ENCODE results near the gene RYR1. TPM values are rescaled to one million over a fixed set of nuclear protein-coding genes. Genes with fewer than 3 reads are reported as not detected.

The RYR1 gene
- total and polyA plus RNA-seq, 2 experiments from 2014 or later, result 0.07 to 0.21 TPM

DNA sequence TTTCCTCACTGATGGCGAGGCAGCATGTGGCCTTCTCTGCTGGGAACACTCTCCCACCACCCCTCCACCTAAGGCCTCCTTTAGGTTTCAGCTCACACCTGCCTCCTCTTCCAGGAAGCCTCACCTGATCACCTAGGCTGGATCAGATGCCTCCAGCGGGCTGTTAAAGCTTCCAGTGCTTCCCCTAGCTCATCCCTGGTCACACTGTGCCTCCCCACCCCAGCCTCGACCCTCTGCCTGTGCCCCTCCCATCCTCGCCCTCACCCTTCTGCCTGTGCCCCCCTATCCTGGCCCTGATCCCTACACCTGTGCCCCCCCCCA lies 150.5 kb downstream of the RYR1 start:
- DNase-seq (ENCODE audit: low spot score), result no peak
- H3K4me2 ChIP-seq, result no peak overlapping the region
- 77% methylated on average over 2 of the region's 4 CpGs for WGBS (ENCODE audit: low lambda C conversion rate, missing lambda C conversion rate)
- no peaks in the 10 kb centered on the region for H3K36me3 ChIP-seq (replicated peaks; ENCODE audit: insufficient read depth, low read depth)
- no peaks in the 10 kb centered on the region for H3K4me1 ChIP-seq (ENCODE audit: insufficient read depth)
- H3K27me3 ChIP-seq, result no peaks in the 10 kb centered on the region
- H3K9me2 ChIP-seq (replicated peaks; ENCODE audit: insufficient read depth), result no peaks in the 10 kb centered on the region
- no peaks in the 10 kb centered on the region for H3K9me3 ChIP-seq (ENCODE audit: low read depth)
- H3K27ac ChIP-seq, result no peak overlapping the region
- no peak for TF ChIP-seq EZH2 (IDR thresholded peaks at IDR 0.05; ENCODE audit: borderline replicate concordance)
- TF ChIP-seq, protein P1, sequence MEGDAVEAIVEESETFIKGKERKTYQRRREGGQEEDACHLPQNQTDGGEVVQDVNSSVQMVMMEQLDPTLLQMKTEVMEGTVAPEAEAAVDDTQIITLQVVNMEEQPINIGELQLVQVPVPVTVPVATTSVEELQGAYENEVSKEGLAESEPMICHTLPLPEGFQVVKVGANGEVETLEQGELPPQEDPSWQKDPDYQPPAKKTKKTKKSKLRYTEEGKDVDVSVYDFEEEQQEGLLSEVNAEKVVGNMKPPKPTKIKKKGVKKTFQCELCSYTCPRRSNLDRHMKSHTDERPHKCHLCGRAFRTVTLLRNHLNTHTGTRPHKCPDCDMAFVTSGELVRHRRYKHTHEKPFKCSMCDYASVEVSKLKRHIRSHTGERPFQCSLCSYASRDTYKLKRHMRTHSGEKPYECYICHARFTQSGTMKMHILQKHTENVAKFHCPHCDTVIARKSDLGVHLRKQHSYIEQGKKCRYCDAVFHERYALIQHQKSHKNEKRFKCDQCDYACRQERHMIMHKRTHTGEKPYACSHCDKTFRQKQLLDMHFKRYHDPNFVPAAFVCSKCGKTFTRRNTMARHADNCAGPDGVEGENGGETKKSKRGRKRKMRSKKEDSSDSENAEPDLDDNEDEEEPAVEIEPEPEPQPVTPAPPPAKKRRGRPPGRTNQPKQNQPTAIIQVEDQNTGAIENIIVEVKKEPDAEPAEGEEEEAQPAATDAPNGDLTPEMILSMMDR (IDR thresholded peaks at IDR 0.05; ENCODE audit: poor library complexity), result no peak
- no peak for TF ChIP-seq EZH2phosphoT487 (IDR thresholded peaks at IDR 0.05; ENCODE audit: low read depth, severe bottlenecking, unreplicated experiment)
- H4K20me1 ChIP-seq (ENCODE audit: insufficient read depth, poor library complexity, severe bottlenecking), result no peaks in the 10 kb centered on the region
- H2AFZ ChIP-seq, result no peak overlapping the region
- H3K79me2 ChIP-seq, result no peaks in the 10 kb centered on the region
- H3K4me3 ChIP-seq, result no peak overlapping the region

DNA sequence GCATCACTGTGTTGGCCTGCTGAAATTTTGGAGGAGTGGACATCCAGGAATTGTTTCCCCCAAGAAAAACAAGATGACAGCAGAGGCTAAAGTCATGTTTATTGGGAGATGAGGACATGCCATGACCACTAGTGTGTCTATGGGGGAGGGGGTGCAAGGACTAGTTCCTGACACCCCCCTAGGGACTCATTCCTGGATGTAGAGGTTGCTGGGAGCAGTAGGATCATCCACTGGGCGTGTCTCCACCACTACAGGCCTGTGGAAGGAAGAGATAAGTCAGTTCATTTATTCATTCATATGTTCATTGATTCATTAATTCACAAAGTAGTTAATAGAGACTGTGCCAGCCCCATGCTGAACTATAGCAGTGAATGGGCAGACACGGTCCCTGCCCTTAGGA lies 154.1 kb downstream of the RYR1 start:
- no peak for DNase-seq (ENCODE audit: low spot score)
- H3K36me3 ChIP-seq (replicated peaks; ENCODE audit: insufficient read depth, low read depth), result no peaks in the 10 kb centered on the region
- WGBS (ENCODE audit: low lambda C conversion rate, missing lambda C conversion rate), result 92% methylated on average over 2 of the region's 2 CpGs
- H4K20me1 ChIP-seq (ENCODE audit: insufficient read depth, poor library complexity, severe bottlenecking), result no peaks in the 10 kb centered on the region
- no peak overlapping the region for H2AFZ ChIP-seq
- H3K4me1 ChIP-seq (ENCODE audit: insufficient read depth), result no peaks in the 10 kb centered on the region
- no peak overlapping the region for H3K4me2 ChIP-seq
- H3K27me3 ChIP-seq, result no peaks in the 10 kb centered on the region
- no peaks in the 10 kb centered on the region for H3K79me2 ChIP-seq
- no peak overlapping the region for H3K4me3 ChIP-seq
- no peak for TF ChIP-seq EZH2 (IDR thresholded peaks at IDR 0.05; ENCODE audit: borderline replicate concordance)
- no peak for TF ChIP-seq EZH2phosphoT487 (IDR thresholded peaks at IDR 0.05; ENCODE audit: low read depth, severe bottlenecking, unreplicated experiment)
- H3K27ac ChIP-seq, result no peak overlapping the region
- H3K9me2 ChIP-seq (replicated peaks; ENCODE audit: insufficient read depth), result no peaks in the 10 kb centered on the region
- no peaks in the 10 kb centered on the region for H3K9me3 ChIP-seq (ENCODE audit: low read depth)

DNA sequence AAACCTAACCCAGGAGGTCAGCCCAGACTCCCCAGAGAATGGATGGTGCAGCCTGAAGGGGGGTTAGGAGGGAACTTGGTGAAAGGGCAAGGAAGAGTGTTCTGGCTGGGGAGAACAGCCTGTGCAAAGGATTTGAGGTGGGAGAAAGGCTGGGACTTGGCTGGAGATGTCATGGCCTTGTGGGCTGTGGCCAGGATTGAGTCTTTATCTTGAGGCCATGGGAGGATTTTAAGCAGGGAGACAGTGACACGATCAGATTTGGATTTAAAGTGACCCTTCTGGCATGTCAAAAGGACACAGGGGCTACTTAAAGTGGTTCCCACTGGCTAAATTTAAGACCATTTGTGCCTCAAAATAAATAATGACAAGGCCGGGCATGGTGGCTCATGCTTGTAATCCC lies 154.6 kb downstream of the RYR1 start:
- Histone ChIP-seq H3K27ac (no peak overlapping the region), H3K4me1 (ENCODE audit: insufficient read depth) (no peaks in the 10 kb centered on the region), H4K20me1 (ENCODE audit: insufficient read depth, poor library complexity, severe bottlenecking) (no peaks in the 10 kb centered on the region), H3K27me3 (no peaks in the 10 kb centered on the region), H3K4me3 (no peak overlapping the region), H3K36me3 (replicated peaks; ENCODE audit: insufficient read depth, low read depth) (no peaks in the 10 kb centered on the region), H3K4me2 (no peak overlapping the region), H2AFZ (no peak overlapping the region), H3K9me2 (replicated peaks; ENCODE audit: insufficient read depth) (no peaks in the 10 kb centered on the region), H3K9me3 (ENCODE audit: low read depth) (no peaks in the 10 kb centered on the region), H3K79me2 (no peaks in the 10 kb centered on the region)
- DNase-seq (ENCODE audit: low spot score), result no peak
- WGBS (ENCODE audit: low lambda C conversion rate, missing lambda C conversion rate), result 82% methylated on average over 2 of the region's 2 CpGs
- TF ChIP-seq, protein P1 (IDR thresholded peaks at IDR 0.05; ENCODE audit: poor library complexity), result no peak
- TF ChIP-seq EZH2 (IDR thresholded peaks at IDR 0.05; ENCODE audit: borderline replicate concordance), result no peak
- no peak for TF ChIP-seq EZH2phosphoT487 (IDR thresholded peaks at IDR 0.05; ENCODE audit: low read depth, severe bottlenecking, unreplicated experiment)

DNA sequence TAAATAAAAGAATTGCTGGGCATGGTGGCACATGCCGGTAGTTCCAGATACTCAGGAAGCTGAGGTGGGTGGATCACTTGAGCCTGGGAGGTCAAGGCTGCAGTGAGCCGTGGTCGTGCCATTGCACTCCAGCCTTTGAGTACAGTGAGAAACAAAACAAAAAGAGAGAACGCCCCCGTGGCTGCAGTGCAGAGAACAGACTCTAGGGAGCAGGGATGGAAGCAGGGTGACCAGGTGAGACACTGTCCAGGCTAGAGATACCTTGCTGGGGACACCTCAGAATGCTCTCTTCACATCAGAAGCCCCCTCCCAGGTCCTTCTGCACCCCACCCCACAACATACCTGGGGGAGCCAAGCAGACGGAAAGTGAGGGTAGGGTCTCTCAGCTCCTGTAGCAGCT lies 159.4 kb downstream of the RYR1 start:
- Histone ChIP-seq H2AFZ (no peak overlapping the region), H3K27ac (no peak overlapping the region), H4K20me1 (ENCODE audit: insufficient read depth, poor library complexity, severe bottlenecking) (no peaks in the 10 kb centered on the region), H3K36me3 (replicated peaks; ENCODE audit: insufficient read depth, low read depth) (no peaks in the 10 kb centered on the region), H3K27me3 (no peaks in the 10 kb centered on the region), H3K4me2 (no peak overlapping the region), H3K4me1 (ENCODE audit: insufficient read depth) (no peaks in the 10 kb centered on the region), H3K79me2 (no peaks in the 10 kb centered on the region), H3K4me3 (no peak overlapping the region), H3K9me2 (replicated peaks; ENCODE audit: insufficient read depth) (no peaks in the 10 kb centered on the region), H3K9me3 (ENCODE audit: low read depth) (no peaks in the 10 kb centered on the region)
- 77% methylated on average over 6 of the region's 6 CpGs for WGBS (ENCODE audit: low lambda C conversion rate, missing lambda C conversion rate)
- DNase-seq (ENCODE audit: low spot score), result no peak
- TF ChIP-seq EZH2phosphoT487 (IDR thresholded peaks at IDR 0.05; ENCODE audit: low read depth, severe bottlenecking, unreplicated experiment) (no peak), EZH2 (IDR thresholded peaks at IDR 0.05; ENCODE audit: borderline replicate concordance) (no peak)
- TF ChIP-seq, protein P1 (IDR thresholded peaks at IDR 0.05; ENCODE audit: poor library complexity), result no peak

Data from hepatocyte (in vitro differentiated cells).